SK-N-SH (cell line): Measurements from ENCODE around the gene LRRC27. TPM values are rescaled to one million over a fixed set of nuclear protein-coding genes. Genes with fewer than 3 reads are reported as not detected.

ENCODE experiments used
- CTCF ChIA-PET: fragments of 300-600, 350-600 bp; formaldehyde crosslinking; extraction: SDS; loops from one replicate; lab custom pipeline; 2021; lab: Yijun Ruan, JAX
- POLR2A ChIA-PET: fragments of 350-600 bp; sonication (Branson Sonifier 250); formaldehyde crosslinking; extraction: SDS; loops from one replicate; lab custom pipeline; 2020; ENCODE audit warnings: antibody characterized with exemption, inconsistent platforms; lab: Yijun Ruan, JAX
- DNase-seq: peaks from one replicate; pipeline ENCODE4 v3.0.0; 2012
- H2AFZ ChIP-seq: fragments of 200-600 bp; sonication (generic); 2 replicates; pipeline ENCODE4 v1.8.1; 2016; ENCODE audit warnings: antibody characterized with exemption, mild to moderate bottlenecking, low read depth
- H3F3A ChIP-seq: fragments of 200-600 bp; sonication (generic); replicated peaks from 2 replicates; pipeline ENCODE3; 2016; ENCODE audit warnings: antibody characterized with exemption, mild to moderate bottlenecking; ENCODE audit not compliant: insufficient read depth
- H3K27ac ChIP-seq, 2 experiments: fragments of 200-500 bp in 1 of 2; fragments of 200-600 bp in 1 of 2; sonication (Bioruptor generic) in 1 of 2; sonication (generic), shearing (Covaris generic) in 1 of 2; 2 replicates each; pipeline versions ENCODE4 v1.5.1 to v1.6.1; 2014 to 2016; ENCODE audit warnings: low read depth in 2 of 2, inconsistent platforms in 1 of 2, low read length in 1 of 2, mild to moderate bottlenecking in 1 of 2, mixed read lengths in 1 of 2
- H3K27me3 ChIP-seq: fragments of 200-600 bp; sonication (generic), shearing (Covaris generic); 2 replicates; pipeline ENCODE4 v1.6.1; 2016; ENCODE audit warnings: mixed run types; ENCODE audit not compliant: insufficient read depth
- H3K36me3 ChIP-seq, 2 experiments: fragments of 200-500 bp in 1 of 2; fragments of 200-600 bp in 1 of 2; sonication (Bioruptor generic) in 1 of 2; sonication (generic) in 1 of 2; replicated peaks in 1 of 2; 2 replicates each; pipeline versions ENCODE3 to v1.5.1; 2014 to 2016; ENCODE audit warnings: low read length in 1 of 2, mild to moderate bottlenecking in 1 of 2; ENCODE audit not compliant: insufficient read depth in 2 of 2, control insufficient read depth in 1 of 2
- H3K4me1 ChIP-seq, 2 experiments: fragments of 200-500 bp in 1 of 2; fragments of 200-600 bp in 1 of 2; sonication (Bioruptor generic) in 1 of 2; sonication (generic), shearing (Covaris generic) in 1 of 2; 2 replicates each; pipeline versions ENCODE4 v1.5.1 to v1.6.1; 2014 to 2016; ENCODE audit warnings: low read depth in 1 of 2, low read length in 1 of 2, mixed run types in 1 of 2; ENCODE audit not compliant: insufficient read depth in 2 of 2, control insufficient read depth in 1 of 2
- H3K4me2 ChIP-seq: fragments of 200-600 bp; sonication (generic), shearing (Covaris generic); 2 replicates; pipeline ENCODE4 v1.6.1; 2017; ENCODE audit warnings: mixed run types
- H3K4me3 ChIP-seq, 2 experiments: fragments of 200-500 bp in 1 of 2; fragments of 200-600 bp in 1 of 2; sonication (Bioruptor generic) in 1 of 2; sonication (generic), shearing (Covaris generic) in 1 of 2; 2 replicates each; pipeline versions ENCODE4 v1.5.1 to v1.8.1; 2014 to 2016; ENCODE audit warnings: low read depth in 2 of 2, inconsistent platforms in 1 of 2, low read length in 1 of 2, mild to moderate bottlenecking in 1 of 2, mixed read lengths in 1 of 2, moderate library complexity in 1 of 2
- H3K79me2 ChIP-seq: fragments of 200-600 bp; sonication (generic); 2 replicates; pipeline ENCODE4 v1.8.1; 2017; ENCODE audit warnings: mild to moderate bottlenecking; ENCODE audit not compliant: insufficient read depth
- H3K9ac ChIP-seq: fragments of 200-600 bp; sonication (generic); 2 replicates; pipeline ENCODE4 v1.6.1; 2017; ENCODE audit warnings: mixed run types
- H3K9me2 ChIP-seq: fragments of 200-600 bp; sonication (generic); 2 replicates; pipeline ENCODE4 v1.6.1; 2017; ENCODE audit warnings: mixed run types
- H3K9me3 ChIP-seq: fragments of 200-600 bp; sonication (generic); 2 replicates; pipeline ENCODE4 v1.6.1; 2017; ENCODE audit warnings: mixed run types, mild to moderate bottlenecking, moderate library complexity
- H4K20me1 ChIP-seq: fragments of 200-600 bp; sonication (generic); 2 replicates; pipeline ENCODE4 v1.6.1; 2017; ENCODE audit warnings: mild to moderate bottlenecking, mixed run types; ENCODE audit not compliant: insufficient read depth
- CTCF ChIP-seq: fragments of 200-600 bp; sonication (generic); IDR thresholded peaks from 2 replicates; pipeline ENCODE4 v1.6.1; 2017; ENCODE audit warnings: antibody characterized with exemption, mild to moderate bottlenecking, moderate library complexity
- ELF1 ChIP-seq: IDR thresholded peaks from 2 replicates; pipeline ENCODE4 v1.4.0; 2012
- EP300 ChIP-seq, 2 experiments: IDR thresholded peaks; 2 replicates each; pipeline versions ENCODE4 v1.4.0 to v1.6.1; 2012; ENCODE audit warnings: borderline replicate concordance in 1 of 2, low read depth in 1 of 2, low read length in 1 of 2
- FOXM1 ChIP-seq: IDR thresholded peaks from 2 replicates; pipeline ENCODE4 v1.4.0; 2012; ENCODE audit warnings: low read depth, mild to moderate bottlenecking
- GABPA ChIP-seq: IDR thresholded peaks from 2 replicates; pipeline ENCODE4 v1.4.0; 2012; ENCODE audit warnings: low read depth, mild to moderate bottlenecking
- GATA2 ChIP-seq: sonication (generic); formaldehyde crosslinking; IDR thresholded peaks from 2 replicates; pipeline ENCODE4 v1.5.0; 2020; ENCODE audit warnings: mild to moderate bottlenecking, missing genetic modification reagents
- MEF2A ChIP-seq: IDR thresholded peaks from 2 replicates; pipeline ENCODE4 v1.4.0; 2012; ENCODE audit warnings: low read depth, borderline replicate concordance
- NFIC ChIP-seq: IDR thresholded peaks from 2 replicates; pipeline ENCODE4 v1.4.0; 2012; ENCODE audit warnings: borderline replicate concordance
- POLR2AphosphoS5 ChIP-seq: IDR thresholded peaks from 2 replicates; pipeline ENCODE4 v1.6.1; 2012; ENCODE audit warnings: low read depth, low read length
- SMC3 ChIP-seq: IDR thresholded peaks from 2 replicates; pipeline ENCODE4 v1.6.1; 2012; ENCODE audit warnings: low read depth, low read length, improper control_type of control experiment
- TCF12 ChIP-seq: IDR thresholded peaks from 2 replicates; pipeline ENCODE4 v1.4.0; 2012
- USF1 ChIP-seq: IDR thresholded peaks from 2 replicates; pipeline ENCODE4 v1.4.0; 2012; ENCODE audit warnings: low read depth, borderline replicate concordance
- WGBS: methylation state at CpG from one replicate; pipeline ENCODE4 v1.1.6; 2017; ENCODE audit warnings: low lambda C conversion rate; 5-methylcytosine and 5-hydroxymethylcytosine counted together
- polyA plus RNA-seq, 3 experiments: library from polyadenylated mRNA; depleted of rRNA; stranded (reverse); fragments of >200 nt; gene quantifications; 2 replicates each; pipeline ENCODE4 v1.2.3, GENCODE V29; 2012
- TF ChIP-seq, protein P1 (sequence below): IDR thresholded peaks from 2 replicates; pipeline ENCODE4 v1.4.0; 2012; ENCODE audit warnings: low read depth, borderline replicate concordance
- TF ChIP-seq, protein P2 (sequence below): fragments of 150-350 bp; IDR thresholded peaks from 2 replicates; pipeline ENCODE4 v1.6.1; 2017; ENCODE audit warnings: antibody characterized with exemption, low read length, low read depth, borderline replicate concordance

LRRC27 gene
- polyA plus RNA-seq, 1 of the 3 experiments (the other 2 are of a cell fraction): 10.0 TPM

GRCh38 chr10:132416566-132417256 lies 84.7 kb downstream of the LRRC27 start:
- H3K9ac ChIP-seq: no peak overlapping the region
- TF ChIP-seq FOXM1 (no peak), GABPA (no peak), SMC3 (no peak), MEF2A (no peak), TCF12 (no peak), USF1 (no peak), ELF1 (no peak), POLR2AphosphoS5 (no peak), CTCF (no peak), EP300 (IDR thresholded peaks at IDR 0.05; ENCODE audit: borderline replicate concordance in 1 of 2, low read depth in 1 of 2, low read length in 1 of 2) (no peak), GATA2 (CRISPR knock-in tag) (no peak), NFIC (no peak)
- TF ChIP-seq, protein P1, sequence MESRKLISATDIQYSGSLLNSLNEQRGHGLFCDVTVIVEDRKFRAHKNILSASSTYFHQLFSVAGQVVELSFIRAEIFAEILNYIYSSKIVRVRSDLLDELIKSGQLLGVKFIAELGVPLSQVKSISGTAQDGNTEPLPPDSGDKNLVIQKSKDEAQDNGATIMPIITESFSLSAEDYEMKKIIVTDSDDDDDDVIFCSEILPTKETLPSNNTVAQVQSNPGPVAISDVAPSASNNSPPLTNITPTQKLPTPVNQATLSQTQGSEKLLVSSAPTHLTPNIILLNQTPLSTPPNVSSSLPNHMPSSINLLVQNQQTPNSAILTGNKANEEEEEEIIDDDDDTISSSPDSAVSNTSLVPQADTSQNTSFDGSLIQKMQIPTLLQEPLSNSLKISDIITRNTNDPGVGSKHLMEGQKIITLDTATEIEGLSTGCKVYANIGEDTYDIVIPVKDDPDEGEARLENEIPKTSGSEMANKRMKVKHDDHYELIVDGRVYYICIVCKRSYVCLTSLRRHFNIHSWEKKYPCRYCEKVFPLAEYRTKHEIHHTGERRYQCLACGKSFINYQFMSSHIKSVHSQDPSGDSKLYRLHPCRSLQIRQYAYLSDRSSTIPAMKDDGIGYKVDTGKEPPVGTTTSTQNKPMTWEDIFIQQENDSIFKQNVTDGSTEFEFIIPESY: no peak
- TF ChIP-seq, protein P2, sequence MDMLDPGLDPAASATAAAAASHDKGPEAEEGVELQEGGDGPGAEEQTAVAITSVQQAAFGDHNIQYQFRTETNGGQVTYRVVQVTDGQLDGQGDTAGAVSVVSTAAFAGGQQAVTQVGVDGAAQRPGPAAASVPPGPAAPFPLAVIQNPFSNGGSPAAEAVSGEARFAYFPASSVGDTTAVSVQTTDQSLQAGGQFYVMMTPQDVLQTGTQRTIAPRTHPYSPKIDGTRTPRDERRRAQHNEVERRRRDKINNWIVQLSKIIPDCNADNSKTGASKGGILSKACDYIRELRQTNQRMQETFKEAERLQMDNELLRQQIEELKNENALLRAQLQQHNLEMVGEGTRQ: no peak
- TF ChIP-seq, all 33 proteins: peak for 0
- Histone ChIP-seq H3K4me3 (no peak overlapping the region), H2AFZ (no peak overlapping the region), H4K20me1 (no peaks in the 10 kb centered on the region), H3K79me2 (no peaks in the 10 kb centered on the region), H3K27ac (no peak overlapping the region), H3K36me3 (no peaks in the 10 kb centered on the region), H3K4me1 (peaks cover 5 to 26% of the 10 kb centered on the region in 2 experiments; a peak in 2 of 4 replicates), H3K27me3 (no peaks in the 10 kb centered on the region), H3K4me2 (no peak overlapping the region), H3K9me3 (no peaks in the 10 kb centered on the region), H3K9me2 (no peaks in the 10 kb centered on the region), H3F3A (no peaks in the 10 kb centered on the region)
- ChIA-PET CTCF (interaction anchor here (0.6 kb wide), 1 partner anchor 861 kb away, joined by 3 read pairs; no protein-coding TSS in a partner anchor), POLR2A (no interaction called here)
- DNase-seq: peak; percentile 36
- 88% methylated on average over 9 of the region's 32 CpGs for WGBS
